Measurements from ENCODE around the gene LMO7. TPM values are rescaled to one million over a fixed set of nuclear protein-coding genes. Genes with fewer than 3 reads are reported as not detected.
"Not testable (repeated sequence)": the region's sequence is repeated elsewhere in the genome, so short reads cannot be mapped to it uniquely, and the experiment has no call there.

LMO7 gene
- polyA plus RNA-seq, 1 donor = 149 TPM

- peaks cover 6% of the 10 kb centered on the region for H3K4me1 ChIP-seq (ENCODE audit: control insufficient read depth, insufficient read depth, low read length)
- no peaks in the 10 kb centered on the region for H3K27me3 ChIP-seq (ENCODE audit: control insufficient read depth, insufficient read depth, low read length)
- no peak overlapping the region for H3K27ac ChIP-seq (ENCODE audit: low read length)
- no CpG with 5 or more reads among the region's 1 CpG for WGBS (ENCODE audit: insufficient coverage, low lambda C conversion rate)
- H3K4me3 ChIP-seq (ENCODE audit: low read length) = no peak overlapping the region
- H3K36me3 ChIP-seq (ENCODE audit: control insufficient read depth, insufficient read depth, low read length) = no peaks in the 10 kb centered on the region
- DNase-seq = no peak
- no peaks in the 10 kb centered on the region for H3K9me3 ChIP-seq (ENCODE audit: control insufficient read depth, low read depth, low read length)
These were observed 55.1 kb downstream of the LMO7 start for GRCh38 chr13:75691183-75691582.

GRCh38 chr13:75693227-75693626 lies 57.1 kb downstream of the LMO7 start:
- Histone ChIP-seq H3K4me1 (ENCODE audit: control insufficient read depth, insufficient read depth, low read length) (peaks cover 6% of the 10 kb centered on the region), H3K36me3 (ENCODE audit: control insufficient read depth, insufficient read depth, low read length) (no peaks in the 10 kb centered on the region)
- 100% methylated on average over 1 of the region's 2 CpGs for WGBS (ENCODE audit: insufficient coverage, low lambda C conversion rate)

GRCh38 chr13:75694722-75695121 lies 58.6 kb downstream of the LMO7 start:
- Histone ChIP-seq H3K27me3 (ENCODE audit: control insufficient read depth, insufficient read depth, low read length) (no peaks in the 10 kb centered on the region), H3K9me3 (ENCODE audit: control insufficient read depth, low read depth, low read length) (no peaks in the 10 kb centered on the region), H3K27ac (ENCODE audit: low read length) (peak overlapping the region; percentile 28), H3K4me1 (ENCODE audit: control insufficient read depth, insufficient read depth, low read length) (peaks cover 6% of the 10 kb centered on the region), H3K4me3 (ENCODE audit: low read length) (no peak overlapping the region), H3K36me3 (ENCODE audit: control insufficient read depth, insufficient read depth, low read length) (no peaks in the 10 kb centered on the region)
- WGBS (ENCODE audit: insufficient coverage, low lambda C conversion rate) = 20% methylated on average over 2 of the region's 8 CpGs
- peak; percentile 46 to 77 for DNase-seq

More at GRCh38 chr13:75693227-75693626, 57.1 kb downstream of the LMO7 start:
- H3K4me3 ChIP-seq (ENCODE audit: low read length) = no peak overlapping the region
- no peaks in the 10 kb centered on the region for H3K27me3 ChIP-seq (ENCODE audit: control insufficient read depth, insufficient read depth, low read length)
- H3K9me3 ChIP-seq (ENCODE audit: control insufficient read depth, low read depth, low read length) = no peaks in the 10 kb centered on the region
- DNase-seq = no peak
- H3K27ac ChIP-seq (ENCODE audit: low read length) = no peak overlapping the region

GRCh38 chr13:75695908-75696307 lies 59.8 kb downstream of the LMO7 start:
- H3K4me3 ChIP-seq (ENCODE audit: low read length); H3K27ac ChIP-seq (ENCODE audit: low read length); H3K9me3 ChIP-seq (ENCODE audit: control insufficient read depth, low read depth, low read length); H3K4me1 ChIP-seq (ENCODE audit: control insufficient read depth, insufficient read depth, low read length); H3K27me3 ChIP-seq (ENCODE audit: control insufficient read depth, insufficient read depth, low read length); H3K36me3 ChIP-seq (ENCODE audit: control insufficient read depth, insufficient read depth, low read length): not testable (repeated sequence)
- WGBS (ENCODE audit: insufficient coverage, low lambda C conversion rate) = no CpG with 5 or more reads among the region's 8 CpGs
- DNase-seq = peak; percentile 48 to 66

GRCh38 chr13:75699062-75699461 lies 62.9 kb downstream of the LMO7 start:
- no peaks in the 10 kb centered on the region for H3K36me3 ChIP-seq (ENCODE audit: control insufficient read depth, insufficient read depth, low read length)
- H3K9me3 ChIP-seq (ENCODE audit: control insufficient read depth, low read depth, low read length) = no peaks in the 10 kb centered on the region
- peaks cover 6% of the 10 kb centered on the region for H3K4me1 ChIP-seq (ENCODE audit: control insufficient read depth, insufficient read depth, low read length)
- DNase-seq = no peak
- no peak overlapping the region for H3K27ac ChIP-seq (ENCODE audit: low read length)
- no CpG with 5 or more reads among the region's 1 CpG for WGBS (ENCODE audit: insufficient coverage, low lambda C conversion rate)
- H3K4me3 ChIP-seq (ENCODE audit: low read length) = no peak overlapping the region
- H3K27me3 ChIP-seq (ENCODE audit: control insufficient read depth, insufficient read depth, low read length) = no peaks in the 10 kb centered on the region

GRCh38 chr13:75699717-75700116 lies 63.6 kb downstream of the LMO7 start:
- H3K27ac ChIP-seq (ENCODE audit: low read length); H3K4me3 ChIP-seq (ENCODE audit: low read length); H3K9me3 ChIP-seq (ENCODE audit: control insufficient read depth, low read depth, low read length); H3K27me3 ChIP-seq (ENCODE audit: control insufficient read depth, insufficient read depth, low read length); H3K36me3 ChIP-seq (ENCODE audit: control insufficient read depth, insufficient read depth, low read length); DNase-seq; H3K4me1 ChIP-seq (ENCODE audit: control insufficient read depth, insufficient read depth, low read length): not testable (repeated sequence)
- no CpG with 5 or more reads among the region's 7 CpGs for WGBS (ENCODE audit: insufficient coverage, low lambda C conversion rate)

GRCh38 chr13:75700552-75700951 lies 64.4 kb downstream of the LMO7 start:
- no peak for DNase-seq
- WGBS (ENCODE audit: insufficient coverage, low lambda C conversion rate) = 100% methylated on average over 1 of the region's 2 CpGs

GRCh38 chr13:75702476-75702875 lies 66.3 kb downstream of the LMO7 start:
- H3K4me3 ChIP-seq (ENCODE audit: low read length) = no peak overlapping the region

More at GRCh38 chr13:75700552-75700951, 64.4 kb downstream of the LMO7 start:
- Histone ChIP-seq H3K4me1 (ENCODE audit: control insufficient read depth, insufficient read depth, low read length) (peaks cover 6% of the 10 kb centered on the region), H3K36me3 (ENCODE audit: control insufficient read depth, insufficient read depth, low read length) (no peaks in the 10 kb centered on the region), H3K4me3 (ENCODE audit: low read length) (no peak overlapping the region), H3K27me3 (ENCODE audit: control insufficient read depth, insufficient read depth, low read length) (no peaks in the 10 kb centered on the region), H3K9me3 (ENCODE audit: control insufficient read depth, low read depth, low read length) (no peaks in the 10 kb centered on the region), H3K27ac (ENCODE audit: low read length) (no peak overlapping the region)

GRCh38 chr13:75703769-75704168 lies 67.6 kb downstream of the LMO7 start:
- no peak for DNase-seq
- H3K4me3 ChIP-seq (ENCODE audit: low read length) = no peak overlapping the region
- WGBS (ENCODE audit: insufficient coverage, low lambda C conversion rate) = no CpG with 5 or more reads among the region's 2 CpGs
- peaks cover 6% of the 10 kb centered on the region for H3K4me1 ChIP-seq (ENCODE audit: control insufficient read depth, insufficient read depth, low read length)
- H3K27ac ChIP-seq (ENCODE audit: low read length) = no peak overlapping the region
- no peaks in the 10 kb centered on the region for H3K27me3 ChIP-seq (ENCODE audit: control insufficient read depth, insufficient read depth, low read length)
- no peaks in the 10 kb centered on the region for H3K9me3 ChIP-seq (ENCODE audit: control insufficient read depth, low read depth, low read length)
- no peaks in the 10 kb centered on the region for H3K36me3 ChIP-seq (ENCODE audit: control insufficient read depth, insufficient read depth, low read length)

More at GRCh38 chr13:75702476-75702875, 66.3 kb downstream of the LMO7 start:
- Histone ChIP-seq H3K27me3 (ENCODE audit: control insufficient read depth, insufficient read depth, low read length) (no peaks in the 10 kb centered on the region), H3K27ac (ENCODE audit: low read length) (no peak overlapping the region), H3K4me1 (ENCODE audit: control insufficient read depth, insufficient read depth, low read length) (peaks cover 6% of the 10 kb centered on the region), H3K36me3 (ENCODE audit: control insufficient read depth, insufficient read depth, low read length) (no peaks in the 10 kb centered on the region), H3K9me3 (ENCODE audit: control insufficient read depth, low read depth, low read length) (no peaks in the 10 kb centered on the region)
- DNase-seq = no peak

- H3K27me3 ChIP-seq (ENCODE audit: control insufficient read depth, insufficient read depth, low read length) = no peaks in the 10 kb centered on the region
- no peaks in the 10 kb centered on the region for H3K36me3 ChIP-seq (ENCODE audit: control insufficient read depth, insufficient read depth, low read length)
- peaks cover 6% of the 10 kb centered on the region for H3K4me1 ChIP-seq (ENCODE audit: control insufficient read depth, insufficient read depth, low read length)
- no CpG with 5 or more reads among the region's 7 CpGs for WGBS (ENCODE audit: insufficient coverage, low lambda C conversion rate)
- DNase-seq = no peak
- no peaks in the 10 kb centered on the region for H3K9me3 ChIP-seq (ENCODE audit: control insufficient read depth, low read depth, low read length)
- no peak overlapping the region for H3K4me3 ChIP-seq (ENCODE audit: low read length)
- H3K27ac ChIP-seq (ENCODE audit: low read length) = no peak overlapping the region
These were observed 68.2 kb downstream of the LMO7 start for GRCh38 chr13:75704194-75704926.

- no peaks in the 10 kb centered on the region for H3K27me3 ChIP-seq (ENCODE audit: control insufficient read depth, insufficient read depth, low read length)
- H3K9me3 ChIP-seq (ENCODE audit: control insufficient read depth, low read depth, low read length) = no peaks in the 10 kb centered on the region
- peak; percentile 75 to 86 for DNase-seq
- no CpG with 5 or more reads among the region's 10 CpGs for WGBS (ENCODE audit: insufficient coverage, low lambda C conversion rate)
- peaks cover 6% of the 10 kb centered on the region for H3K4me1 ChIP-seq (ENCODE audit: control insufficient read depth, insufficient read depth, low read length)
- H3K27ac ChIP-seq (ENCODE audit: low read length) = peak overlapping the region; percentile 61
- no peak overlapping the region for H3K4me3 ChIP-seq (ENCODE audit: low read length)
- H3K36me3 ChIP-seq (ENCODE audit: control insufficient read depth, insufficient read depth, low read length) = no peaks in the 10 kb centered on the region
These were observed 68.8 kb downstream of the LMO7 start for GRCh38 chr13:75704927-75705288.
